Caco-2 (cell line): ENCODE data around the gene CCDC88A. TPM values are rescaled to one million over a fixed set of nuclear protein-coding genes. Genes with fewer than 3 reads are reported as not detected.
A peak's percentile ranks its signal among the peaks of the same experiment; 100 is the strongest.
"Not testable (repeated sequence)": the region's sequence is repeated elsewhere in the genome, so short reads cannot be mapped to it uniquely, and the experiment has no call there.

Experiments used
- BruUV-seq: library from RNA; stranded (reverse); fragments of 400-500 nt; replicated peaks from 2 replicates; lab custom pipeline; 2021; lab: Mats Ljungman, UMichigan
- CTCF ChIA-PET: fragments of 300-600 bp; sonication (Branson Sonifier 250); formaldehyde crosslinking; loops from one replicate; lab custom pipeline; 2022; ENCODE audit warnings: antibody characterized with exemption; lab: Charles Lee
- POLR2A ChIA-PET: fragments of 300-600 bp; sonication (Branson Sonifier 250); formaldehyde crosslinking; loops from one replicate; lab custom pipeline; 2022; ENCODE audit warnings: antibody characterized with exemption; lab: Charles Lee
- DNase-seq, 2 experiments: peaks; one replicate each; pipeline versions ENCODE4 v3.0.0 to v3.0.0-alpha.2; 2020 to 2022
- H3K27me3 ChIP-seq: replicated peaks from 2 replicates; pipeline ENCODE4 v1.6.0; 2011; ENCODE audit warnings: low read length; ENCODE audit not compliant: control insufficient read depth, insufficient read depth
- H3K36me3 ChIP-seq: 2 replicates; pipeline ENCODE4 v1.5.1; 2011; ENCODE audit warnings: low read length; ENCODE audit not compliant: control insufficient read depth, insufficient read depth
- H3K4me1 ChIP-seq: fragments of 250-450 bp; sonication (Bioruptor Pico); 2 replicates; pipeline ENCODE4 v1.5.1; 2020; ENCODE audit warnings: mild to moderate bottlenecking
- H3K4me3 ChIP-seq: 2 replicates; pipeline ENCODE4 v1.5.1; 2011; ENCODE audit warnings: low read depth, mild to moderate bottlenecking, control low read depth, low read length
- H3K9me3 ChIP-seq: fragments of 250-450 bp; sonication (Bioruptor Pico); 2 replicates; pipeline ENCODE4 v1.5.1; 2020; ENCODE audit warnings: mild to moderate bottlenecking, moderate library complexity
- H3K27ac Mint-ChIP-seq: one replicate; pipeline ENCODE4 v1.8.0; 2022; ENCODE audit warnings: mixed read lengths; ENCODE audit not compliant: unreplicated experiment
- H3K27me3 Mint-ChIP-seq: one replicate; pipeline ENCODE4 v1.8.0; 2022; ENCODE audit warnings: mixed read lengths; ENCODE audit not compliant: insufficient read depth, unreplicated experiment
- H3K36me3 Mint-ChIP-seq: one replicate; pipeline ENCODE4 v1.8.0; 2022; ENCODE audit warnings: mild to moderate bottlenecking, mixed read lengths; ENCODE audit not compliant: insufficient read depth, unreplicated experiment
- H3K4me1 Mint-ChIP-seq: one replicate; pipeline ENCODE4 v1.8.0; 2022; ENCODE audit warnings: low read depth, mixed read lengths; ENCODE audit not compliant: unreplicated experiment
- H3K4me3 Mint-ChIP-seq: one replicate; pipeline ENCODE4 v1.8.0; 2022; ENCODE audit warnings: mild to moderate bottlenecking, moderate library complexity, mixed read lengths; ENCODE audit not compliant: unreplicated experiment
- H3K9me3 Mint-ChIP-seq: one replicate; pipeline ENCODE4 v1.8.0; 2022; ENCODE audit warnings: mixed read lengths; ENCODE audit not compliant: unreplicated experiment
- intact Hi-C: fragments of 100-400 bp; cut with micrococcal nuclease; formaldehyde crosslinking; loops from one replicate; pipeline ENCODE4 v1.10.0; 2022; ENCODE audit not compliant: unreplicated experiment
- total RNA-seq: library from RNA; stranded (reverse); gene quantifications from 2 replicates; pipeline ENCODE4 v1.2.3, GENCODE V29; 2022
- TF ChIP-seq, protein P1 (sequence below), 2 experiments: fragments of 200-600 bp in 1 of 2; IDR thresholded peaks; 1 replicate in 1 of 2; 2 replicates in 1 of 2; pipeline versions ENCODE4 v1.5.1 to v1.8.0; 2011 to 2022; ENCODE audit warnings: antibody characterized with exemption in 1 of 2, control low read depth in 1 of 2, inconsistent platforms in 1 of 2, low read depth in 1 of 2, low read length in 1 of 2, mild to moderate bottlenecking in 1 of 2, moderate library complexity in 1 of 2; ENCODE audit not compliant: insufficient read depth in 1 of 2, severe bottlenecking in 1 of 2, unreplicated experiment in 1 of 2

Gene CCDC88A
- total RNA-seq, 1 experiment from 2014 or later = 7.7 TPM

GRCh38 chr2:55454121-55454520, 34.5 kb upstream of the CCDC88A start:
- Histone ChIP-seq H3K9me3 (no peaks in the 10 kb centered on the region), H3K4me3 (no peak overlapping the region), H3K27me3 (no peaks in the 10 kb centered on the region; the same call in 1 of the 2 replicates), H3K4me1 (no peaks in the 10 kb centered on the region), H3K36me3 (no peaks in the 10 kb centered on the region)
- Mint-ChIP-seq H3K4me1 (no peaks in the 10 kb centered on the region), H3K27me3 (peaks cover 3% of the 10 kb centered on the region), H3K4me3 (no peak overlapping the region), H3K36me3 (no peaks in the 10 kb centered on the region), H3K9me3 (no peaks in the 10 kb centered on the region), H3K27ac (no peak overlapping the region)
- TF ChIP-seq, protein P1, sequence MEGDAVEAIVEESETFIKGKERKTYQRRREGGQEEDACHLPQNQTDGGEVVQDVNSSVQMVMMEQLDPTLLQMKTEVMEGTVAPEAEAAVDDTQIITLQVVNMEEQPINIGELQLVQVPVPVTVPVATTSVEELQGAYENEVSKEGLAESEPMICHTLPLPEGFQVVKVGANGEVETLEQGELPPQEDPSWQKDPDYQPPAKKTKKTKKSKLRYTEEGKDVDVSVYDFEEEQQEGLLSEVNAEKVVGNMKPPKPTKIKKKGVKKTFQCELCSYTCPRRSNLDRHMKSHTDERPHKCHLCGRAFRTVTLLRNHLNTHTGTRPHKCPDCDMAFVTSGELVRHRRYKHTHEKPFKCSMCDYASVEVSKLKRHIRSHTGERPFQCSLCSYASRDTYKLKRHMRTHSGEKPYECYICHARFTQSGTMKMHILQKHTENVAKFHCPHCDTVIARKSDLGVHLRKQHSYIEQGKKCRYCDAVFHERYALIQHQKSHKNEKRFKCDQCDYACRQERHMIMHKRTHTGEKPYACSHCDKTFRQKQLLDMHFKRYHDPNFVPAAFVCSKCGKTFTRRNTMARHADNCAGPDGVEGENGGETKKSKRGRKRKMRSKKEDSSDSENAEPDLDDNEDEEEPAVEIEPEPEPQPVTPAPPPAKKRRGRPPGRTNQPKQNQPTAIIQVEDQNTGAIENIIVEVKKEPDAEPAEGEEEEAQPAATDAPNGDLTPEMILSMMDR (IDR thresholded peaks at IDR 0.05; ENCODE audit: insufficient read depth in 1 of 2, low read depth in 1 of 2, low read length in 1 of 2, severe bottlenecking in 1 of 2, unreplicated experiment in 1 of 2) = no peak
- intact Hi-C loops = no loop called here
- BruUV-seq = no TSS peak
- ChIA-PET CTCF (interaction anchor here (0.5 kb wide), 1 partner anchor 181 kb away, joined by 3 read pairs; no protein-coding TSS in a partner anchor), POLR2A (no interaction called here)
- peak in 1 of 2 experiments; percentile 36 for DNase-seq

GRCh38 chr2:55452879-55453278, 33.2 kb upstream of the CCDC88A start:
- H3K4me3 Mint-ChIP-seq = no peak overlapping the region
- H3K4me3 ChIP-seq = no peak overlapping the region
- H3K4me1 Mint-ChIP-seq = no peaks in the 10 kb centered on the region
- H3K9me3 Mint-ChIP-seq = no peaks in the 10 kb centered on the region
- H3K27ac Mint-ChIP-seq = no peak overlapping the region
- H3K9me3 ChIP-seq = no peaks in the 10 kb centered on the region
- ChIA-PET POLR2A (no interaction called here), CTCF (no interaction called here)
- no peak for DNase-seq
- TF ChIP-seq, protein P1 (IDR thresholded peaks at IDR 0.05; ENCODE audit: insufficient read depth in 1 of 2, low read depth in 1 of 2, low read length in 1 of 2, severe bottlenecking in 1 of 2, unreplicated experiment in 1 of 2) = no peak
- no peaks in the 10 kb centered on the region for H3K36me3 Mint-ChIP-seq
- intact Hi-C loops = no loop called here
- H3K27me3 ChIP-seq = no peaks in the 10 kb centered on the region; the same call in 1 of the 2 replicates
- BruUV-seq = no TSS peak
- H3K4me1 ChIP-seq = no peaks in the 10 kb centered on the region
- no peaks in the 10 kb centered on the region for H3K27me3 Mint-ChIP-seq
- H3K36me3 ChIP-seq = no peaks in the 10 kb centered on the region

- Mint-ChIP-seq H3K9me3 (no peaks in the 10 kb centered on the region), H3K27me3 (no peaks in the 10 kb centered on the region), H3K4me3 (no peak overlapping the region), H3K27ac (no peak overlapping the region), H3K36me3 (no peaks in the 10 kb centered on the region), H3K4me1 (no peaks in the 10 kb centered on the region)
- no peaks in the 10 kb centered on the region for H3K4me1 ChIP-seq
- no peak overlapping the region for H3K4me3 ChIP-seq
- no peak for DNase-seq
- intact Hi-C loops = no loop called here
- CTCF ChIA-PET = no interaction called here
- POLR2A ChIA-PET = no interaction called here
- BruUV-seq = no TSS peak
- H3K27me3 ChIP-seq = no peaks in the 10 kb centered on the region; the same call in 1 of the 2 replicates
- H3K36me3 ChIP-seq = no peaks in the 10 kb centered on the region
- H3K9me3 ChIP-seq = no peaks in the 10 kb centered on the region
- TF ChIP-seq, protein P1 (IDR thresholded peaks at IDR 0.05; ENCODE audit: insufficient read depth in 1 of 2, low read depth in 1 of 2, low read length in 1 of 2, severe bottlenecking in 1 of 2, unreplicated experiment in 1 of 2) = no peak
Measured at GRCh38 chr2:55451699-55452098, 32.0 kb upstream of the CCDC88A start.

- H3K36me3 ChIP-seq, DNase-seq, H3K4me1 ChIP-seq, H3K27me3 Mint-ChIP-seq, H3K4me1 Mint-ChIP-seq, POLR2A ChIA-PET, BruUV-seq, H3K27ac Mint-ChIP-seq, H3K9me3 ChIP-seq, CTCF ChIA-PET, H3K4me3 Mint-ChIP-seq, H3K36me3 Mint-ChIP-seq, H3K4me3 ChIP-seq, H3K9me3 Mint-ChIP-seq, intact Hi-C loops, H3K27me3 ChIP-seq: not testable (repeated sequence)
Measured at GRCh38 chr2:55450014-55450413, 30.4 kb upstream of the CCDC88A start.

GRCh38 chr2:55442045-55442760, 22.5 kb upstream of the CCDC88A start:
- H3K4me1 ChIP-seq, H3K27me3 Mint-ChIP-seq, H3K4me3 Mint-ChIP-seq, BruUV-seq, H3K27ac Mint-ChIP-seq, H3K4me3 ChIP-seq, DNase-seq, POLR2A ChIA-PET, H3K36me3 Mint-ChIP-seq, H3K9me3 ChIP-seq, CTCF ChIA-PET, H3K27me3 ChIP-seq, intact Hi-C loops, H3K4me1 Mint-ChIP-seq, H3K36me3 ChIP-seq: not testable (repeated sequence)
- peaks cover 12% of the 10 kb centered on the region for H3K9me3 Mint-ChIP-seq
